ENCODE results near the gene TH. TPM values are rescaled to one million over a fixed set of nuclear protein-coding genes. Genes with fewer than 3 reads are reported as not detected.

The TH gene
- total and polyA plus RNA-seq, 10 donors = 0.13 to 1.0 (median 0.27) TPM; not detected in 6

DNA sequence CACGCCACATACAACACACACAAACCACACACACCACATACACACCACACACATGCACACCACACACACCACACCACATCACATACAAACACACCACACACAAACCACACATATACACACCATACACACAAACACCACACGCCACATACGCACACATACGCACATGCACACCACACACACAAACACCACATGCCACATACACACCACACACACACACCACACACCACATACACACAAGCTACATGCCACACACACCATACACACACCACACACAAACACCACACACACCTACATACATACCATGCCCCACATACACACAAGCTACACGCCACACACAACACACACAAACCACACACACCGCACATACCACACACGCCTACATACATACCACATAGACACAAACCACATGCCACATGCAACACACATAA is 15.7 kb upstream of the TH start:
- Histone ChIP-seq H3K9me3 (no peaks in the 10 kb centered on the region), H3K36me3 (no peaks in the 10 kb centered on the region), H3K4me1 (peaks cover 0 to 27% (median 18%) of the 10 kb centered on the region in 6 donors), H3K4me3 (no peak overlapping the region), H3K27me3 (replicated peaks in 1 of 7) (peaks cover 0 to 65% (median 8%) of the 10 kb centered on the region in 7 donors), H3K27ac (no peak overlapping the region)
- 87 to 98% (median 92%) methylated on average over 7 of the region's 7 CpGs for WGBS, 5 donors
- intact Hi-C loops (cut with DNase I; ENCODE audit: low total_unique reads) = no loop called here
- DNase-seq = no peak
- TF ChIP-seq POLR2AphosphoS5 (IDR thresholded peaks at IDR 0.05) (no peak), POLR2A (IDR thresholded peaks at IDR 0.05) (no peak), CTCF (IDR thresholded peaks at IDR 0.05 in 8 of 11, conservative IDR thresholded peaks at IDR 0.05 in 3 of 11) (no peak)

- no peaks in the 10 kb centered on the region for H3K9me3 ChIP-seq
- H3K27ac ChIP-seq = no peak overlapping the region
- H3K27me3 ChIP-seq (replicated peaks in 1 of 7) = peaks cover 0 to 70% (median 8%) of the 10 kb centered on the region in 7 donors
- no peak for DNase-seq
- no peak overlapping the region for H3K4me3 ChIP-seq
- TF ChIP-seq POLR2A (IDR thresholded peaks at IDR 0.05) = no peak
- peak; percentile 10 to 66 (median 51) for TF ChIP-seq CTCF (IDR thresholded peaks at IDR 0.05 in 8 of 11, conservative IDR thresholded peaks at IDR 0.05 in 3 of 11)
- 8 to 24% (median 15%) methylated on average over 15 to 21 of the region's 21 CpGs for WGBS, 5 donors
- intact Hi-C loops (cut with DNase I; ENCODE audit: low total_unique reads) = no loop called here
- H3K4me1 ChIP-seq = peaks cover 0 to 26% (median 18%) of the 10 kb centered on the region in 6 donors
- no peaks in the 10 kb centered on the region for H3K36me3 ChIP-seq
Observed at GRCh38 chr11:2186669-2187279, 15.2 kb upstream of the TH start.

- no peak overlapping the region for H3K27ac ChIP-seq
- no peak overlapping the region for H3K4me3 ChIP-seq
- no peaks in the 10 kb centered on the region for H3K9me3 ChIP-seq
- H3K4me1 ChIP-seq = peaks cover 0 to 13% (median 6%) of the 10 kb centered on the region in 6 donors
- H3K27me3 ChIP-seq (replicated peaks in 1 of 7) = peaks cover 0 to 66% (median 8%) of the 10 kb centered on the region in 7 donors
- DNase-seq = no peak
- H3K36me3 ChIP-seq = no peaks in the 10 kb centered on the region
- TF ChIP-seq POLR2A (IDR thresholded peaks at IDR 0.05) (no peak), CTCF (IDR thresholded peaks at IDR 0.05 in 8 of 11, conservative IDR thresholded peaks at IDR 0.05 in 3 of 11) (no peak), POLR2AphosphoS5 (IDR thresholded peaks at IDR 0.05) (no peak)
- WGBS, 5 donors = 61 to 82% (median 72%) methylated on average over 9 to 23 of the region's 23 CpGs
- intact Hi-C loops (cut with DNase I; ENCODE audit: low total_unique reads) = no loop called here
Observed at GRCh38 chr11:2185324-2186085, 13.9 kb upstream of the TH start.

Measured in spleen (tissue), 11 donors.